H9 (cell line): ENCODE results near the gene CADPS2. TPM values are rescaled to one million over a fixed set of nuclear protein-coding genes. Genes with fewer than 3 reads are reported as not detected.

Source experiments
- DNase-seq: peaks from one replicate; pipeline ENCODE4 v3.0.0-alpha.2; 2017
- H2AFZ ChIP-seq: one replicate; pipeline ENCODE4 v1.6.1; 2013; ENCODE audit warnings: mild to moderate bottlenecking, low read length, control low read depth, moderate library complexity
- H2AK5ac ChIP-seq: 2 replicates; pipeline ENCODE4 v1.6.1; 2013; ENCODE audit warnings: low read length, control low read depth, mixed read lengths; ENCODE audit not compliant: insufficient read length
- H2BK120ac ChIP-seq: one replicate; pipeline ENCODE4 v1.6.1; 2013; ENCODE audit warnings: low read depth, mild to moderate bottlenecking, low read length, control low read depth, inconsistent platforms; ENCODE audit not compliant: poor library complexity, severe bottlenecking
- H2BK12ac ChIP-seq: 2 replicates; pipeline ENCODE4 v1.6.1; 2013; ENCODE audit warnings: low read length, control low read depth, mixed read lengths, low read depth; ENCODE audit not compliant: insufficient read length
- H2BK15ac ChIP-seq: 2 replicates; pipeline ENCODE4 v1.6.1; 2013; ENCODE audit warnings: low read depth, low read length, control low read depth
- H2BK20ac ChIP-seq: one replicate; pipeline ENCODE4 v1.6.1; 2013; ENCODE audit warnings: low read depth, mild to moderate bottlenecking, low read length, control low read depth, inconsistent platforms; ENCODE audit not compliant: poor library complexity, severe bottlenecking
- H2BK5ac ChIP-seq: 2 replicates; pipeline ENCODE4 v1.6.1; 2013; ENCODE audit warnings: low read length, control low read depth, mixed read lengths; ENCODE audit not compliant: insufficient read length
- H3K14ac ChIP-seq: 2 replicates; pipeline ENCODE4 v1.6.1; 2013; ENCODE audit warnings: low read length, control low read depth; ENCODE audit not compliant: insufficient read depth
- H3K18ac ChIP-seq: 2 replicates; pipeline ENCODE4 v1.6.1; 2013; ENCODE audit warnings: low read depth, mild to moderate bottlenecking, mixed read lengths, low read length, control low read depth; ENCODE audit not compliant: insufficient read length
- H3K23ac ChIP-seq: 2 replicates; pipeline ENCODE4 v1.6.1; 2013; ENCODE audit warnings: low read length, control low read depth, mixed read lengths, low read depth; ENCODE audit not compliant: insufficient read length
- H3K23me2 ChIP-seq: 2 replicates; pipeline ENCODE4 v1.6.1; 2013; ENCODE audit warnings: low read depth, mild to moderate bottlenecking, mixed read lengths, low read length, control low read depth; ENCODE audit not compliant: insufficient read length, poor library complexity, severe bottlenecking
- H3K27ac ChIP-seq: 2 replicates; pipeline ENCODE4 v1.5.1; 2013; ENCODE audit warnings: low read length, control low read depth, mixed read lengths, low read depth; ENCODE audit not compliant: insufficient read length
- H3K27me3 ChIP-seq: 2 replicates; pipeline ENCODE4 v1.6.1; 2013; ENCODE audit warnings: low read length, control low read depth, inconsistent platforms; ENCODE audit not compliant: insufficient read depth
- H3K4ac ChIP-seq: 2 replicates; pipeline ENCODE4 v1.6.1; 2013; ENCODE audit warnings: low read depth, mild to moderate bottlenecking, control low read depth, inconsistent platforms, low read length, moderate library complexity
- H3K4me1 ChIP-seq: 2 replicates; pipeline ENCODE4 v1.6.1; 2013; ENCODE audit warnings: low read length, control low read depth, inconsistent platforms; ENCODE audit not compliant: insufficient read depth
- H3K4me2 ChIP-seq: 2 replicates; pipeline ENCODE4 v1.6.1; 2013; ENCODE audit warnings: low read length, control low read depth, mixed read lengths; ENCODE audit not compliant: insufficient read length, insufficient read depth
- H3K56ac ChIP-seq: 2 replicates; pipeline ENCODE4 v1.6.1; 2013; ENCODE audit warnings: low read depth, mild to moderate bottlenecking, mixed read lengths, low read length, control low read depth; ENCODE audit not compliant: insufficient read length
- H3K79me1 ChIP-seq: 2 replicates; pipeline ENCODE4 v1.6.1; 2013; ENCODE audit warnings: low read depth, mild to moderate bottlenecking, moderate library complexity, low read length, control low read depth, inconsistent platforms; ENCODE audit not compliant: insufficient read depth, poor library complexity, severe bottlenecking
- H3K79me2 ChIP-seq: 2 replicates; pipeline ENCODE4 v1.6.1; 2013; ENCODE audit warnings: low read length, control low read depth, inconsistent platforms; ENCODE audit not compliant: insufficient read depth
- H3K9ac ChIP-seq: 2 replicates; pipeline ENCODE4 v1.6.1; 2013; ENCODE audit warnings: low read length, control low read depth, mixed read lengths; ENCODE audit not compliant: insufficient read length; ENCODE audit errors: extremely low read depth
- H3K9me3 ChIP-seq: one replicate; pipeline ENCODE4 v1.6.1; 2013; ENCODE audit warnings: low read depth, low read length, inconsistent platforms; ENCODE audit not compliant: control insufficient read depth
- H3T11ph ChIP-seq: one replicate; pipeline ENCODE4 v1.6.1; 2013; ENCODE audit warnings: mild to moderate bottlenecking, low read length, control low read depth, inconsistent platforms
- H4K20me1 ChIP-seq: one replicate; pipeline ENCODE4 v1.6.1; 2013; ENCODE audit not compliant: control insufficient read depth, insufficient read length, insufficient read depth
- H4K5ac ChIP-seq: 2 replicates; pipeline ENCODE4 v1.6.1; 2013; ENCODE audit warnings: low read depth, mild to moderate bottlenecking, mixed read lengths, low read length, control low read depth; ENCODE audit not compliant: insufficient read length
- H4K8ac ChIP-seq: replicated peaks from 2 replicates; pipeline ENCODE4 v1.6.1; 2013; ENCODE audit warnings: low read length, control low read depth, mixed read lengths, low read depth; ENCODE audit not compliant: insufficient read length
- H4K91ac ChIP-seq: 2 replicates; pipeline ENCODE4 v1.6.1; 2013; ENCODE audit warnings: low read depth, mild to moderate bottlenecking, moderate library complexity, mixed read lengths, low read length, control low read depth; ENCODE audit not compliant: insufficient read length
- H3K27ac Mint-ChIP-seq, 3 experiments: 2 replicates in 2 of 3; 3 replicates in 1 of 3; pipeline ENCODE4 v1.8.0; 2020 to 2021; ENCODE audit warnings: mixed read lengths in 3 of 3, mild to moderate bottlenecking in 1 of 3, moderate library complexity in 1 of 3
- H3K27me3 Mint-ChIP-seq: 2 replicates; pipeline ENCODE4 v1.8.0; 2021; ENCODE audit warnings: low read depth, mild to moderate bottlenecking, moderate library complexity, mixed read lengths
- H3K36me3 Mint-ChIP-seq, 3 experiments: 2 replicates in 2 of 3; 3 replicates in 1 of 3; pipeline ENCODE4 v1.8.0; 2020 to 2021; ENCODE audit warnings: low read depth in 3 of 3, mixed read lengths in 3 of 3; ENCODE audit not compliant: insufficient read depth in 1 of 3
- H3K4me1 Mint-ChIP-seq, 2 experiments: 2 replicates each; pipeline ENCODE4 v1.8.0; 2020; ENCODE audit warnings: mixed read lengths in 2 of 2
- H3K4me3 Mint-ChIP-seq, 2 experiments: 2 replicates in 1 of 2; 3 replicates in 1 of 2; pipeline ENCODE4 v1.8.0; 2020 to 2021; ENCODE audit warnings: mild to moderate bottlenecking in 2 of 2, mixed read lengths in 2 of 2, moderate library complexity in 1 of 2
- H3K9me3 Mint-ChIP-seq, 2 experiments: 2 replicates in 1 of 2; 3 replicates in 1 of 2; pipeline ENCODE4 v1.8.0; 2020; ENCODE audit warnings: mild to moderate bottlenecking in 2 of 2, mixed read lengths in 2 of 2, moderate library complexity in 1 of 2
- CTCF ChIP-seq: fragments of 200-600 bp; sonication (generic); conservative IDR thresholded peaks from 3 replicates; pipeline ENCODE4 v1.8.0; 2021; ENCODE audit warnings: antibody characterized with exemption, mild to moderate bottlenecking
- WGBS: extraction: QIAGEN DNeasy Blood & Tissue Kit; methylation state at CpG from one replicate; pipeline ENCODE4 v1.1.7; 2013; ENCODE audit warnings: missing lambda C conversion rate, low lambda C conversion rate, mixed read lengths; ENCODE audit not compliant: insufficient read length; ENCODE audit errors: extremely low coverage; 5-methylcytosine and 5-hydroxymethylcytosine counted together
- total RNA-seq: library from RNA; stranded (reverse); gene quantifications from 2 replicates; pipeline ENCODE4 v1.2.1, GENCODE V29; 2021

Gene CADPS2
- total RNA-seq, 1 experiment from 2014 or later: 7.1 TPM

DNA sequence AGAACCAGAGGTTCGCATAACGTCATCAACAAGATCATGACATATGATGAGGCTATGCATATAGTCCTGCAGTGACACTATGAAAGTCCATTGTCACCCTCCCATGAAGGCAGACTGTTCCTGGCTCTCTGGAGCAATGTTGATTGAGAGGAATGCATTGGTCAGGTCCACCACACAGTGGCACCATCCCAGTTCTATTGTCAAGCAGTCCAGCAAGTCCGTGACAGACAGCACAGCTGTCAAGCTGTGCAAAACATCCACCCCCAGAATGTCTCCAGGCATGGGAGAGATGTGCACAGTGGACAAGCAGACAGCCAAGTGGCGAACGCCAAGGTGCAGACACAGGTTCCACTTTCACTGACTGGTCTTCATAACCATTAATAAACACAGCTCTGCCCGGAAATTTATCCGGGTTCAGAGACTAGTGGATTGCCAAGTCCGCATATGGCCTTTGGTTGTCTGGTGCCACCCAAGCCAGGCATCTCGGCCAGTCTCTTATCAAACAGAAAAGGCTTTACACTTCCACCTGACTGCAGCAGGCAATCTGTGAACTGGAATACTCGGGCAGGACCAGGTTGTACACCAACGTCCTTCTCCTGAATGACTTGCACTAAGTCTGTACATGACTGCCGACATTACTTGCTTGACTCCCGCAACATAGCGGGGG is 194.6 kb downstream of the CADPS2 start:
- Histone ChIP-seq H3K9ac (no peak overlapping the region), H2AFZ (no peak overlapping the region), H2BK5ac (no peak overlapping the region), H2BK15ac (no peak overlapping the region), H3K79me2 (no peaks in the 10 kb centered on the region), H4K20me1 (no peaks in the 10 kb centered on the region), H2BK20ac (no peak overlapping the region), H2BK12ac (no peak overlapping the region), H3K4me2 (no peak overlapping the region), H3K79me1 (no peaks in the 10 kb centered on the region), H2BK120ac (no peak overlapping the region), H4K8ac (no peak overlapping the region), H3K27ac (no peak overlapping the region), H3T11ph (no peak overlapping the region), H3K23me2 (no peaks in the 10 kb centered on the region), H3K14ac (no peak overlapping the region; the same call in 1 of the 2 replicates), H3K56ac (no peak overlapping the region), H3K4ac (no peak overlapping the region), H3K23ac (no peak overlapping the region), H4K5ac (no peak overlapping the region), H3K4me1 (peaks cover 3% of the 10 kb centered on the region; the same call in 1 of the 2 replicates), H3K9me3 (peaks cover 5% of the 10 kb centered on the region), H4K91ac (no peak overlapping the region), H3K27me3 (no peaks in the 10 kb centered on the region), H2AK5ac (no peak overlapping the region), H3K18ac (no peak overlapping the region)
- whole genome bisulfite sequencing: no CpG with 5 or more reads among the region's 14 CpGs
- peaks cover 10 to 13% of the 10 kb centered on the region in 2 experiments for H3K9me3 Mint-ChIP-seq
- H3K27me3 Mint-ChIP-seq: no peaks in the 10 kb centered on the region
- no peak for TF ChIP-seq CTCF
- H3K36me3 Mint-ChIP-seq: peaks cover 9 to 12% (median 9%) of the 10 kb centered on the region in 3 experiments
- H3K4me3 Mint-ChIP-seq: no peak overlapping the region
- DNase-seq: no peak
- no peak overlapping the region for H3K27ac Mint-ChIP-seq
- peaks cover 13 to 20% of the 10 kb centered on the region in 2 experiments for H3K4me1 Mint-ChIP-seq
